ENCODE data around the gene COMMD10. TPM values are rescaled to one million over a fixed set of nuclear protein-coding genes. Genes with fewer than 3 reads are reported as not detected.

The COMMD10 gene
- total RNA-seq, 4 donors from 2014 or later, result 24.3 to 83.8 (median 34.4) TPM

DNA sequence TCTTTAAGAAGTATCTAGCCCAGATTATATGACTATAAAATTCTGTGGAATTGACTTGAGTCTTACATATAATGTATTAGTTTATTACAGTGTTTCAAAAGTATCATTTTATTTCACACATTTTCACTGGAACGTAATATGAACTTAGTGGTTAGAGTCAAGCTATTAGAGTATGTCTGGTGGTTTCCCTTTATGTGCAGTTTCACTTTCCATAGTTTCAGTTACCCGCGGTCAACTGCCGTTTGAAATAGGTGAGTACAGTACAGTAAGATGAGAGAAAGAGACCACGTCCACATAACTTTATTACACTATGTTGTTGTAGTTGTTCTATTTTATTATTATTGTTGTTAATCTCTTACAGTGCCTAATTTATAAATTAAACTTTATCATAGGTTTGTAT is 50.5 kb downstream of the COMMD10 start:
- Histone ChIP-seq H3K4me3 (no peak overlapping the region), H3K27me3 (no peaks in the 10 kb centered on the region), H3K4me1 (peaks cover 0 to 12% (median 0%) of the 10 kb centered on the region in 4 donors), H3K27ac (no peak overlapping the region), H3K9me3 (no peaks in the 10 kb centered on the region), H3K36me3 (no peaks in the 10 kb centered on the region)
- 46 to 67% methylated on average over 5 of the region's 5 CpGs for WGBS, 2 donors (ENCODE audit: low coverage in 1 of 2)
- intact Hi-C loops (cut with DNase I; ENCODE audit: low total_unique reads), result no loop called here
- in situ Hi-C loops (cut with MboI; ENCODE audit: low pct_ligation_motif_present in 1 of 4, low pct_unique_long_range_greater_than_20kb in 1 of 4, low sequenced_read_pairs in 3 of 4), result loop anchor here (25.0 kb wide), 4 partner anchors 227 to 802 kb away; partner anchors contain the start of gene SEMA6A (in 1 of the 4)
- TF ChIP-seq POLR2A (IDR thresholded peaks at IDR 0.05), result no peak
- no peak for TF ChIP-seq EP300 (IDR thresholded peaks at IDR 0.05; ENCODE audit: low read depth)
- TF ChIP-seq POLR2AphosphoS5 (IDR thresholded peaks at IDR 0.05), result no peak
- no peak for TF ChIP-seq CTCF (IDR thresholded peaks at IDR 0.05)
- DNase-seq, result no peak

DNA sequence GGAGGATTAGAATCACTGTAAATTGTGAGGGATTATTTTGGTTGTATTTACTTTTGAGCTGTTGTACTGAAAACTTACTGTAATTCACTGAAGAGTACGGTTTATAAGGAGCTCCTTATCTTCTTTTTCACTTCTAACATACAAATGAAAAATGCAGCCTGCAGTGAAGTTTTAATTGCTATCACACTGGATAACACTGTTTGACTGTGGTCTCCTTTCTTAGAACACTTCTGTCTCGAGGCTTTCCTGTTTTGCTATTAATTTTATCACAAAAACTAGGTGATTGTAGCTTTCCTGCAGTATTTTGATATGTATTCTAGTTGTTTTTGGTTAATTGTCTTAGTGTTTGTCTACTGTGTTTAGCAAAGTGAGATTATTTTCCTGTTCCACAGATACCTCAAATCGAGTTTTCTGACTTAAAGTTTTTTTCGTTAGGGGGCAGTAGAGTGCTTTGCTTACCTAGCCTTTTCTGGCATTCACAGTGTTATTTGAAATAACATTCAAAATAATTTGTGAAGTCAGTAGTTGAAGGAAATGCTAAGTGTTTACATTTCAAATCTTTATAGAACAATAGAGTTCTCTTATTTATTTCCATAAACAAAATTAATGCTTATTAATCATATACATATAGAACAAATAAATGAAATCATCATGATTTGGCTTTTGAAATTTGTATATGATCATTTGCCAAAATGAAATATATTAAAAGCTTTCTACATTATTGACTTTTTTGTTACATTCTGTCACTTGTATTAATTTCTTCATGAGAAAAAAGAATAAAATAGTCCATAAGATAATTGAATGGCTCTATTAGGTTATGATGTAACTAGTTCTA is 52.9 kb downstream of the COMMD10 start:
- 8 to 14% methylated on average over 4 of the region's 4 CpGs for WGBS, 2 donors (ENCODE audit: low coverage in 1 of 2)
- DNase-seq, result no peak
- Histone ChIP-seq H3K4me1 (peaks cover 0 to 12% (median 0%) of the 10 kb centered on the region in 4 donors), H3K9me3 (no peaks in the 10 kb centered on the region), H3K27ac (no peak overlapping the region), H3K36me3 (no peaks in the 10 kb centered on the region), H3K4me3 (no peak overlapping the region), H3K27me3 (no peaks in the 10 kb centered on the region)
- TF ChIP-seq CTCF (IDR thresholded peaks at IDR 0.05), result peak; percentile 63 to 77 (median 76)
- no peak for TF ChIP-seq POLR2AphosphoS5 (IDR thresholded peaks at IDR 0.05)
- TF ChIP-seq POLR2A (IDR thresholded peaks at IDR 0.05), result no peak
- no peak for TF ChIP-seq EP300 (IDR thresholded peaks at IDR 0.05; ENCODE audit: low read depth)
- intact Hi-C loops (cut with DNase I; ENCODE audit: low total_unique reads), result no loop called here
- in situ Hi-C loops (cut with MboI; ENCODE audit: low pct_ligation_motif_present in 1 of 4, low pct_unique_long_range_greater_than_20kb in 1 of 4, low sequenced_read_pairs in 3 of 4), result loop anchor here (25.0 kb wide), 4 partner anchors 225 to 800 kb away; partner anchors contain the start of gene SEMA6A (in 1 of the 4)

DNA sequence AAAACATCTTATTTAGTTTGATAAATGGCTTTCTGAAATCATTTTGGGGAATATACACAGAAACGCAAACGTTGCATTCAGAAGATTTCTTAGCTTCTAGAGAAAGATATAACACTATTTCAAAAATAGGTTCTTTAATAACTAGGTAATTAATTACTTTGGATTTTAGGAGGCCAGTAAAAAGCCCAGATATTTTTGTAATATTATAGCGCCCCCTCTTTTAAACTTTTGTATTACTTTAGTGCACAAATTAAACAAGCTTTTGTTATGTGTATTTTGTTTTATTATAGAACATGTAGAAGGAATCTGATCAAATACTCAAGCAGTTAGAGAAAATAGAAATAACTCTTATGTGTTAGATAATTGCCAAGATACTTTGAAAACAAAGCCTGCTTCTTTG is 57.7 kb downstream of the COMMD10 start:
- H3K4me3 ChIP-seq, result no peak overlapping the region
- no peaks in the 10 kb centered on the region for H3K36me3 ChIP-seq
- H3K27ac ChIP-seq, result no peak overlapping the region
- H3K27me3 ChIP-seq, result no peaks in the 10 kb centered on the region
- H3K4me1 ChIP-seq, result peaks cover 0 to 9% (median 0%) of the 10 kb centered on the region in 4 donors
- DNase-seq, result no peak
- in situ Hi-C loops (cut with MboI; ENCODE audit: low pct_ligation_motif_present in 1 of 4, low pct_unique_long_range_greater_than_20kb in 1 of 4, low sequenced_read_pairs in 3 of 4) (loop anchor here (25.0 kb wide), 4 partner anchors 220 to 795 kb away; partner anchors contain the start of gene SEMA6A (in 1 of the 4)), intact Hi-C loops (cut with DNase I; ENCODE audit: low total_unique reads) (no loop called here)
- 96% methylated on average over 3 of the region's 3 CpGs for WGBS, 2 donors (ENCODE audit: low coverage in 1 of 2)
- H3K9me3 ChIP-seq, result no peaks in the 10 kb centered on the region
- TF ChIP-seq EP300 (IDR thresholded peaks at IDR 0.05; ENCODE audit: low read depth), result no peak
- no peak for TF ChIP-seq CTCF (IDR thresholded peaks at IDR 0.05)
- no peak for TF ChIP-seq POLR2A (IDR thresholded peaks at IDR 0.05)
- no peak for TF ChIP-seq POLR2AphosphoS5 (IDR thresholded peaks at IDR 0.05)

DNA sequence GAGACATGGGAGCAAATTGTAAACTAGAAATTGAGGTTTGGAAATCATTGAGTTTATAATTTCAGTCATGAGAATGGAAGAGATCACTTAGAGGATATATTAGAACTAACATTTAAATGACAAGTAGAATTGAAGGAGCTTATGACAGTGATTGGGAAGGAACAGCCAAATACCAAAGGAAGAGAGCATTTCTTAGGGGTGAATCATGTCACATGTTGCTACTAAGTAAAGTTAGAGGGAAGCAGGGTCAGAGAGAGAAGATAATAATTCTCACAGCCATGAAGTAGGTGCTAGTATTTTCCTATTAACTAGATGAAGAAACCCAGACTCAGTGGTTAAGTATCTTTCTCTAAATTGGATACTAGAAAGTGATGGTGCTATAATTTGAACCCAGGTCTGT is 59.3 kb downstream of the COMMD10 start:
- in situ Hi-C loops (cut with MboI; ENCODE audit: low pct_ligation_motif_present in 1 of 4, low pct_unique_long_range_greater_than_20kb in 1 of 4, low sequenced_read_pairs in 3 of 4), result loop anchor here (25.0 kb wide), 4 partner anchors 218 to 793 kb away; partner anchors contain the start of gene SEMA6A (in 1 of the 4)

More for the DNA sequence above, 59.3 kb downstream of the COMMD10 start:
- H3K36me3 ChIP-seq, result no peaks in the 10 kb centered on the region
- no peak for TF ChIP-seq CTCF (IDR thresholded peaks at IDR 0.05)
- TF ChIP-seq POLR2A (IDR thresholded peaks at IDR 0.05), result no peak
- no peak for TF ChIP-seq POLR2AphosphoS5 (IDR thresholded peaks at IDR 0.05)
- no peak for TF ChIP-seq EP300 (IDR thresholded peaks at IDR 0.05; ENCODE audit: low read depth)
- no peaks in the 10 kb centered on the region for H3K4me1 ChIP-seq
- H3K4me3 ChIP-seq, result no peak overlapping the region
- no peaks in the 10 kb centered on the region for H3K9me3 ChIP-seq
- H3K27ac ChIP-seq, result no peak overlapping the region
- intact Hi-C loops (cut with DNase I; ENCODE audit: low total_unique reads), result no loop called here
- no peak for DNase-seq
- no peaks in the 10 kb centered on the region for H3K27me3 ChIP-seq

All from transverse colon (tissue), 4 donors.